Measurements from ENCODE around the gene SPEG. TPM values are rescaled to one million over a fixed set of nuclear protein-coding genes. Genes with fewer than 3 reads are reported as not detected.

The SPEG gene
- total RNA-seq, result 9.9 and 21.7 TPM in 2 replicates

GRCh38 chr2:219434718-219435525, at the start of gene SPEG:
SPEG (plus strand) TSS chr2:219434843; CDS start chr2:219434978, 135 bp downstream.

GRCh38 chr2:219387306-219388120, 47.1 kb upstream of the SPEG start, which contains the start of gene DNPEP:
DNPEP (minus strand) TSS chr2:219387912; CDS start chr2:219387794, 118 bp downstream.

GRCh38 chr2:219418155-219419011, 16.3 kb upstream of the SPEG start, which contains the start of gene DES:
DES (plus strand) TSS chr2:219418377; CDS start chr2:219418463, 86 bp downstream.

GRCh38 chr2:219498280-219499057, 63.8 kb downstream of the SPEG start, which contains the start of gene GMPPA:
GMPPA (plus strand) TSS chr2:219498891; CDS start chr2:219499976, 1,085 bp downstream.

GRCh38 chr2:219514196-219514761, 79.6 kb downstream of the SPEG start, which contains the start of gene ASIC4:
ASIC4 (plus strand) TSS chr2:219514482; CDS start chr2:219514725, 243 bp downstream.

GRCh38 chr2:219543596-219544358, 109.1 kb downstream of the SPEG start, which contains the start of the genes CHPF and TMEM198:
CHPF (minus strand) TSS chr2:219543809; CDS start chr2:219543538, 271 bp downstream.
TMEM198 (plus strand) TSS chr2:219544028; CDS start chr2:219544728, 700 bp downstream.

Other genes starting within 250 kb of the SPEG start
- gene ZFAND2B, start 228.1 kb upstream of the SPEG start, total RNA-seq, result 20.8 and 32.2 TPM in 2 replicates
- 22.3 and 24.8 TPM in 2 replicates for gene ABCB6, start 215.9 kb upstream of the SPEG start, total RNA-seq
- 56.9 and 74.0 TPM in 2 replicates for gene ATG9A, start 205.2 kb upstream of the SPEG start, total RNA-seq
- gene ANKZF1, start 205.0 kb upstream of the SPEG start, total RNA-seq, result 19.2 and 23.9 TPM in 2 replicates
- 15.2 and 23.4 TPM in 2 replicates for gene GLB1L, start 189.4 kb upstream of the SPEG start, total RNA-seq
- 37.4 and 59.1 TPM in 2 replicates for gene STK16, start 189.4 kb upstream of the SPEG start, total RNA-seq
- gene TUBA4B, start 181.6 kb upstream of the SPEG start, total RNA-seq, result not detected in 2 replicates
- 7.0 and 31.6 TPM in 2 replicates for gene TUBA4A, start 180.9 kb upstream of the SPEG start, total RNA-seq
- gene DNAJB2, start 155.5 kb upstream of the SPEG start, total RNA-seq, result 27.8 and 39.0 TPM in 2 replicates
- 0.88 and 7.9 TPM in 2 replicates for gene PTPRN, start 125.4 kb upstream of the SPEG start, total RNA-seq
- gene RESP18, start 102.1 kb upstream of the SPEG start, total RNA-seq, result not detected in 2 replicates
- 64.0 and 76.8 TPM in 2 replicates for gene DNPEP, start 46.9 kb upstream of the SPEG start, total RNA-seq
- 0.29 and 7.2 TPM in 2 replicates for gene DES, start 16.5 kb upstream of the SPEG start, total RNA-seq
- 70.0 and 100 TPM in 2 replicates for gene GMPPA, start 64.0 kb downstream of the SPEG start, total RNA-seq
- under 0.01 TPM in 1 of 2 replicates, not detected in the other for gene ASIC4, start 79.6 kb downstream of the SPEG start, total RNA-seq
- 193 and 332 TPM in 2 replicates for gene CHPF, start 109.0 kb downstream of the SPEG start, total RNA-seq
- 1.1 and 6.8 TPM in 2 replicates for gene TMEM198, start 109.2 kb downstream of the SPEG start, total RNA-seq
- 45.7 and 55.1 TPM in 2 replicates for gene OBSL1, start 136.7 kb downstream of the SPEG start, total RNA-seq
- 0.22 TPM in 1 of 2 replicates, not detected in the other for gene INHA, start 137.5 kb downstream of the SPEG start, total RNA-seq
- gene STK11IP, start 163.0 kb downstream of the SPEG start, total RNA-seq, result 17.5 and 21.0 TPM in 2 replicates
- 2.6 and 4.4 TPM in 2 replicates for gene SLC4A3, start 192.8 kb downstream of the SPEG start, total RNA-seq

All from placental pericyte (primary cell).